GM23338 (cell line): ENCODE results near the gene KCNN3. TPM values are rescaled to one million over a fixed set of nuclear protein-coding genes. Genes with fewer than 3 reads are reported as not detected.

Experiments used
- ATAC-seq: fragments of 200-7000 bp; cut with Tn5 transposase; 3 replicates; pipeline ENCODE4 v1.9.1; 2020
- DNase-seq: peaks from one replicate; pipeline ENCODE4 v3.0.0-alpha.2; 2015; ENCODE audit warnings: low spot score
- H2AFZ ChIP-seq: fragments of 200-600 bp; sonication (generic); 2 replicates; pipeline ENCODE4 v1.8.0; 2016; ENCODE audit warnings: antibody characterized with exemption, mild to moderate bottlenecking, moderate library complexity
- H3F3A ChIP-seq: fragments of 200-600 bp; sonication (generic); replicated peaks from 2 replicates; pipeline ENCODE4 v1.8.0; 2017; ENCODE audit warnings: antibody characterized with exemption, mixed run types, low read depth
- H3K27ac ChIP-seq: fragments of 200-600 bp; sonication (generic); 2 replicates; pipeline ENCODE4 v1.6.1; 2016; ENCODE audit warnings: low read depth
- H3K27me3 ChIP-seq: fragments of 200-600 bp; sonication (generic); 2 replicates; pipeline ENCODE4 v1.8.0; 2016; ENCODE audit warnings: mild to moderate bottlenecking, mixed run types, moderate library complexity; ENCODE audit not compliant: insufficient read depth
- H3K36me3 ChIP-seq: fragments of 200-600 bp; sonication (generic); 2 replicates; pipeline ENCODE4 v1.8.0; 2016; ENCODE audit warnings: mild to moderate bottlenecking; ENCODE audit not compliant: insufficient read depth
- H3K4me1 ChIP-seq: fragments of 200-600 bp; sonication (generic); 2 replicates; pipeline ENCODE4 v1.8.0; 2016; ENCODE audit warnings: mild to moderate bottlenecking, moderate library complexity; ENCODE audit not compliant: insufficient read depth
- H3K4me2 ChIP-seq: fragments of 200-600 bp; sonication (generic); 2 replicates; pipeline ENCODE4 v1.7.1; 2017; ENCODE audit warnings: mixed run types
- H3K4me3 ChIP-seq: fragments of 200-600 bp; sonication (generic); 2 replicates; pipeline ENCODE4 v1.6.1; 2016; ENCODE audit warnings: mixed run types
- H3K79me2 ChIP-seq: fragments of 200-600 bp; sonication (generic); replicated peaks from 2 replicates; pipeline ENCODE4 v1.8.0; 2017; ENCODE audit warnings: mild to moderate bottlenecking; ENCODE audit not compliant: insufficient read depth
- H3K9me2 ChIP-seq: fragments of 200-600 bp; sonication (generic); 2 replicates; pipeline ENCODE4 v1.8.0; 2017; ENCODE audit not compliant: insufficient read depth
- H4K20me1 ChIP-seq: fragments of 200-600 bp; sonication (generic); replicated peaks from 2 replicates; pipeline ENCODE4 v1.8.0; 2017; ENCODE audit warnings: mild to moderate bottlenecking; ENCODE audit not compliant: insufficient read depth
- H3K27ac Mint-ChIP-seq: 2 replicates; pipeline ENCODE4 v1.8.0; 2020; ENCODE audit warnings: inconsistent platforms, mild to moderate bottlenecking, moderate library complexity, mixed read lengths
- H3K27me3 Mint-ChIP-seq: 3 replicates; pipeline ENCODE4 v1.8.0; 2022; ENCODE audit warnings: low read depth, mild to moderate bottlenecking, moderate library complexity, mixed read lengths, inconsistent platforms; ENCODE audit not compliant: insufficient read depth, poor library complexity
- H3K36me3 Mint-ChIP-seq: 3 replicates; pipeline ENCODE4 v1.8.0; 2021; ENCODE audit warnings: low read depth, mild to moderate bottlenecking, inconsistent platforms, moderate library complexity, mixed read lengths
- H3K4me1 Mint-ChIP-seq: 3 replicates; pipeline ENCODE4 v1.8.0; 2020; ENCODE audit warnings: mild to moderate bottlenecking, inconsistent platforms, mixed read lengths
- H3K4me3 Mint-ChIP-seq: 3 replicates; pipeline ENCODE4 v1.8.0; 2021; ENCODE audit warnings: moderate library complexity, mild to moderate bottlenecking, inconsistent platforms, mixed read lengths
- H3K9me3 Mint-ChIP-seq: 3 replicates; pipeline ENCODE4 v1.8.0; 2020; ENCODE audit warnings: moderate library complexity, mild to moderate bottlenecking, inconsistent platforms, mixed read lengths
- EZH2 ChIP-seq: fragments of 200-600 bp; sonication (generic); IDR thresholded peaks from one replicate; pipeline ENCODE4 v1.8.0; 2017; ENCODE audit warnings: antibody characterized with exemption, mild to moderate bottlenecking, low read depth; ENCODE audit not compliant: unreplicated experiment
- JUNB ChIP-seq: IDR thresholded peaks from one replicate; pipeline ENCODE4 v1.6.1; 2016; ENCODE audit warnings: antibody characterized with exemption; ENCODE audit not compliant: unreplicated experiment
- NANOG ChIP-seq: IDR thresholded peaks from 2 replicates; pipeline ENCODE4 v1.6.1; 2016; ENCODE audit warnings: antibody characterized with exemption, borderline replicate concordance
- STAT1 ChIP-seq: IDR thresholded peaks from one replicate; pipeline ENCODE4 v1.6.1; 2016; ENCODE audit warnings: antibody characterized with exemption; ENCODE audit not compliant: unreplicated experiment
- polyA plus RNA-seq: library from polyadenylated mRNA; unstranded; fragments of >200 nt; fragmentation: Nextera tagmentation; extraction: Ambion mirVana; gene quantifications from 2 replicates; pipeline ENCODE4 v1.2.1, GENCODE V29; 2016
- total RNA-seq: library from RNA; depleted of rRNA; stranded (reverse); fragments of >200 nt; shearing (Covaris generic); gene quantifications from 2 replicates; pipeline ENCODE4 v1.2.3, GENCODE V29; 2014
- TF ChIP-seq, protein P1 (sequence below): fragments of 250-450 bp; sonication (Bioruptor Pico); IDR thresholded peaks from 2 replicates; pipeline ENCODE4 v1.5.0; 2020; ENCODE audit warnings: mild to moderate bottlenecking, moderate library complexity

Gene KCNN3
- total and polyA plus RNA-seq, 2 experiments from 2014 or later = 1.9 to 3.0 TPM

GRCh38 chr1:154862907-154863306 lies 7.2 kb downstream of the KCNN3 start:
- Mint-ChIP-seq H3K9me3 (peaks cover 2% of the 10 kb centered on the region; the same call in 1 of the 3 replicates), H3K27me3 (peaks cover 6% of the 10 kb centered on the region), H3K36me3 (no peaks in the 10 kb centered on the region; the same call in 2 of the 3 replicates), H3K4me3 (no peak overlapping the region), H3K4me1 (peaks cover 54% of the 10 kb centered on the region), H3K27ac (no peak overlapping the region; the same call in 1 of the 2 replicates)
- H3K27ac ChIP-seq = no peak overlapping the region
- H4K20me1 ChIP-seq = no peaks in the 10 kb centered on the region
- peak overlapping the region; percentile 32; the same call in 1 of the 2 replicates for H3K4me3 ChIP-seq
- H3K27me3 ChIP-seq = peaks cover 3% of the 10 kb centered on the region; the same call in 1 of the 2 replicates
- peak; percentile 38 for ATAC-seq
- H3K36me3 ChIP-seq = no peaks in the 10 kb centered on the region
- no peak overlapping the region for H2AFZ ChIP-seq
- peak overlapping the region; percentile 69 for H3K4me2 ChIP-seq
- H3K79me2 ChIP-seq = no peaks in the 10 kb centered on the region
- TF ChIP-seq NANOG = no peak
- TF ChIP-seq, protein P1, sequence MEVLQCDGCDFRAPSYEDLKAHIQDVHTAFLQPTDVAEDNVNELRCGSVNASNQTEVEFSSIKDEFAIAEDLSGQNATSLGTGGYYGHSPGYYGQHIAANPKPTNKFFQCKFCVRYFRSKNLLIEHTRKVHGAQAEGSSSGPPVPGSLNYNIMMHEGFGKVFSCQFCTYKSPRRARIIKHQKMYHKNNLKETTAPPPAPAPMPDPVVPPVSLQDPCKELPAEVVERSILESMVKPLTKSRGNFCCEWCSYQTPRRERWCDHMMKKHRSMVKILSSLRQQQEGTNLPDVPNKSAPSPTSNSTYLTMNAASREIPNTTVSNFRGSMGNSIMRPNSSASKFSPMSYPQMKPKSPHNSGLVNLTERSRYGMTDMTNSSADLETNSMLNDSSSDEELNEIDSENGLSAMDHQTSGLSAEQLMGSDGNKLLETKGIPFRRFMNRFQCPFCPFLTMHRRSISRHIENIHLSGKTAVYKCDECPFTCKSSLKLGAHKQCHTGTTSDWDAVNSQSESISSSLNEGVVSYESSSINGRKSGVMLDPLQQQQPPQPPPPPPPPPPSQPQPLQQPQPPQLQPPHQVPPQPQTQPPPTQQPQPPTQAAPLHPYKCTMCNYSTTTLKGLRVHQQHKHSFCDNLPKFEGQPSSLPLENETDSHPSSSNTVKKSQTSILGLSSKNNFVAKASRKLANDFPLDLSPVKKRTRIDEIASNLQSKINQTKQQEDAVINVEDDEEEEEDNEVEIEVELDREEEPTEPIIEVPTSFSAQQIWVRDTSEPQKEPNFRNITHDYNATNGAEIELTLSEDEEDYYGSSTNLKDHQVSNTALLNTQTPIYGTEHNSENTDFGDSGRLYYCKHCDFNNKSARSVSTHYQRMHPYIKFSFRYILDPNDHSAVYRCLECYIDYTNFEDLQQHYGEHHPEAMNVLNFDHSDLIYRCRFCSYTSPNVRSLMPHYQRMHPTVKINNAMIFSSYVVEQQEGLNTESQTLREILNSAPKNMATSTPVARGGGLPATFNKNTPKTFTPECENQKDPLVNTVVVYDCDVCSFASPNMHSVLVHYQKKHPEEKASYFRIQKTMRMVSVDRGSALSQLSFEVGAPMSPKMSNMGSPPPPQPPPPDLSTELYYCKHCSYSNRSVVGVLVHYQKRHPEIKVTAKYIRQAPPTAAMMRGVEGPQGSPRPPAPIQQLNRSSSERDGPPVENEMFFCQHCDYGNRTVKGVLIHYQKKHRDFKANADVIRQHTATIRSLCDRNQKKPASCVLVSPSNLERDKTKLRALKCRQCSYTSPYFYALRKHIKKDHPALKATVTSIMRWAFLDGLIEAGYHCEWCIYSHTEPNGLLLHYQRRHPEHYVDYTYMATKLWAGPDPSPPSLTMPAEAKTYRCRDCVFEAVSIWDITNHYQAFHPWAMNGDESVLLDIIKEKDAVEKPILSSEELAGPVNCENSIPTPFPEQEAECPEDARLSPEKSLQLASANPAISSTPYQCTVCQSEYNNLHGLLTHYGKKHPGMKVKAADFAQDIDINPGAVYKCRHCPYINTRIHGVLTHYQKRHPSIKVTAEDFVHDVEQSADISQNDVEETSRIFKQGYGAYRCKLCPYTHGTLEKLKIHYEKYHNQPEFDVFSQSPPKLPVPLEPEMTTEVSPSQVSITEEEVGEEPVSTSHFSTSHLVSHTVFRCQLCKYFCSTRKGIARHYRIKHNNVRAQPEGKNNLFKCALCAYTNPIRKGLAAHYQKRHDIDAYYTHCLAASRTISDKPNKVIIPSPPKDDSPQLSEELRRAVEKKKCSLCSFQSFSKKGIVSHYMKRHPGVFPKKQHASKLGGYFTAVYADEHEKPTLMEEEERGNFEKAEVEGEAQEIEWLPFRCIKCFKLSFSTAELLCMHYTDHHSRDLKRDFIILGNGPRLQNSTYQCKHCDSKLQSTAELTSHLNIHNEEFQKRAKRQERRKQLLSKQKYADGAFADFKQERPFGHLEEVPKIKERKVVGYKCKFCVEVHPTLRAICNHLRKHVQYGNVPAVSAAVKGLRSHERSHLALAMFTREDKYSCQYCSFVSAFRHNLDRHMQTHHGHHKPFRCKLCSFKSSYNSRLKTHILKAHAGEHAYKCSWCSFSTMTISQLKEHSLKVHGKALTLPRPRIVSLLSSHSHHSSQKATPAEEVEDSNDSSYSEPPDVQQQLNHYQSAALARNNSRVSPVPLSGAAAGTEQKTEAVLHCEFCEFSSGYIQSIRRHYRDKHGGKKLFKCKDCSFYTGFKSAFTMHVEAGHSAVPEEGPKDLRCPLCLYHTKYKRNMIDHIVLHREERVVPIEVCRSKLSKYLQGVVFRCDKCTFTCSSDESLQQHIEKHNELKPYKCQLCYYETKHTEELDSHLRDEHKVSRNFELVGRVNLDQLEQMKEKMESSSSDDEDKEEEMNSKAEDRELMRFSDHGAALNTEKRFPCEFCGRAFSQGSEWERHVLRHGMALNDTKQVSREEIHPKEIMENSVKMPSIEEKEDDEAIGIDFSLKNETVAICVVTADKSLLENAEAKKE (CRISPR knock-in tag) = no peak
- no peaks in the 10 kb centered on the region for H3F3A ChIP-seq
- peak; percentile 37 for DNase-seq
- H3K4me1 ChIP-seq = peaks cover 24% of the 10 kb centered on the region
- no peaks in the 10 kb centered on the region for H3K9me2 ChIP-seq

DNA sequence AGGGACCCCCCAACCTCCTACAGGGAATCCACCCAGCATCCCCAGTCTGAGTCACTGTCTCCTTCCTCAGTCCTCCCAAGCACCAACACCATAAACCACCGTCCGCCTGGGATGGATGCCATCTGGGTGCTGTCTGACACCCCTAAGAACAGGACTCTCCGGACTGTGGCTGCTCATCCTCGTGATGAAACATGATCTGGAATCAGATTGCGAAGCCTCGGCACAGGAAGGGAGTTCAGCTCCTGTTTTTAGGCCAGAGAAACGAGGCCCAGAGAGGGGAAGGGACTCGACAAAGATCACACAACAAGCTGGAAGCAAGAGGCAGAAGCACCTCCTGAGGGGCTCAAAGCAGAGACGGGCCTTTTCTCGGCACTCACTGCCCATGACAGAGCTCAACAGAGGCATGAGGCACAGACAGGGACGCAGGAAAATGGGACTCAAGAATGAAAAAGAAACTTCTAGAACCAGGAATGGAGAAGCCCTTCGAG lies 8.4 kb downstream of the KCNN3 start:
- ATAC-seq (no peak), DNase-seq (no peak)
- Histone ChIP-seq H3K27ac (no peak overlapping the region), H3K27me3 (no peaks in the 10 kb centered on the region), H3K36me3 (no peaks in the 10 kb centered on the region), H3K4me3 (no peak overlapping the region), H3K9me2 (no peaks in the 10 kb centered on the region), H3K4me2 (no peak overlapping the region), H4K20me1 (no peaks in the 10 kb centered on the region), H3K79me2 (no peaks in the 10 kb centered on the region), H3K4me1 (peaks cover 14% of the 10 kb centered on the region), H3F3A (no peaks in the 10 kb centered on the region), H2AFZ (no peak overlapping the region)
- Mint-ChIP-seq H3K27ac (no peak overlapping the region), H3K27me3 (peaks cover 9% of the 10 kb centered on the region), H3K4me1 (peaks cover 44% of the 10 kb centered on the region), H3K36me3 (no peaks in the 10 kb centered on the region; the same call in 2 of the 3 replicates), H3K9me3 (peaks cover 2% of the 10 kb centered on the region; the same call in 1 of the 3 replicates), H3K4me3 (no peak overlapping the region; the same call in 2 of the 3 replicates)
- TF ChIP-seq, protein P1 (CRISPR knock-in tag) = no peak
- TF ChIP-seq STAT1 (no peak), JUNB (no peak), EZH2 (no peak)
